HG03457 (cell line): ENCODE results near the gene LRRTM3.
A peak's percentile ranks its signal among the peaks of the same experiment; 100 is the strongest.

Source experiments
- ATAC-seq: cut with Tn5 transposase; IDR thresholded peaks from one replicate; pipeline ENCODE4 v1.9.1; 2021; ENCODE audit warnings: moderate number of reproducible peaks; ENCODE audit not compliant: unreplicated experiment

Gene LRRTM3

DNA sequence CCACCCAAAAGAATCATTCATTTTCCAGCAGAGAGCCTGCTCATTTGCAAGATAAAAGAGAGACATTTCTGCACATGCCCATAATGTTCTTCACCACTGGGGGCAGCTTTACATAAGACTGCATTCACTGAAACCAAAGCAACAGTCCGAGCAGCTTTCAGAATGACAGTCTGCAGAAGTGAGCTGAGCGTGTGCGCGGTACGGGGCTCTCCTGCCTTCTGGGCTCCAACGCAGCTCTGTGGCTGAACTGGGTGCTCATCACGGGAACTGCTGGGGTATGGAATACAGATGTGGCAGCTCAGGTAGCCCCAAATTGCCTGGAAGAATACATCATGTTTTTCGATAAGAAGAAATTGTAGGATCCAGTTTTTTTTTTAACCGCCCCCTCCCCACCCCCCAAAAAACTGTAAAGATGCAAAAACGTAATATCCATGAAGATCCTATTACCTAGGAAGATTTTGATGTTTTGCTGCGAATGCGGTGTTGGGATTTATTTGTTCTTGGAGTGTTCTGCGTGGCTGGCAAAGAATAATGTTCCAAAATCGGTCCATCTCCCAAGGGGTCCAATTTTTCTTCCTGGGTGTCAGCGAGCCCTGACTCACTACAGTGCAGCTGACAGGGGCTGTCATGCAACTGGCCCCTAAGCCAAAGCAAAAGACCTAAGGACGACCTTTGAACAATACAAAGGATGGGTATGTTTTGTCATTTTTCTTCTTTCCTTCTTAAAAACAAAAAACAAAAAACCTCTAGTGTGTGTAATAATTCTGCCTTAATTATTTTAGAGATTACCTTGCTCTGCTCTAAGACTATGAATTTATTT lies at the start of gene LRRTM3:
TSS of gene LRRTM3 (plus strand) at position 141 of the 820 bp plus-strand sequence.
- ATAC-seq = peak; percentile 100

DNA sequence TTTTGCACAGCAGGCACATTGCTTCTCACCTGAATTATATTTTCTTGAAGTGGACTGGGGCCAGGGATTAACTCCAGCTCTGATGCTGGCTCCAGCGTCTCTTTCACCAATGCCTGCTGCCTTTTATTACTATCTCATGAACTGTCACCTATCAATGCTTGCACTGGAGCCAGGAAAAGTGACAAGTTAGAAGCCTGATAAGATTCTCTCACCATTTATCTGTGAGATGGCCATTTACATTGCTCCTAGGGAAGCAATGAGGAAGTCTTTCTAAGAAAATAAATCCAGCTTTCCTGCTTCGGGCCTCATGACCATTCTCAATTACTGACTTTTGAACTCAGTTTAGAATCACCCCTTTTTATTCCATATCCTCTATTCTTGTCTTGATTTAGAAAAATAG lies 48.5 kb upstream of the LRRTM3 start:
- ATAC-seq = no peak

DNA sequence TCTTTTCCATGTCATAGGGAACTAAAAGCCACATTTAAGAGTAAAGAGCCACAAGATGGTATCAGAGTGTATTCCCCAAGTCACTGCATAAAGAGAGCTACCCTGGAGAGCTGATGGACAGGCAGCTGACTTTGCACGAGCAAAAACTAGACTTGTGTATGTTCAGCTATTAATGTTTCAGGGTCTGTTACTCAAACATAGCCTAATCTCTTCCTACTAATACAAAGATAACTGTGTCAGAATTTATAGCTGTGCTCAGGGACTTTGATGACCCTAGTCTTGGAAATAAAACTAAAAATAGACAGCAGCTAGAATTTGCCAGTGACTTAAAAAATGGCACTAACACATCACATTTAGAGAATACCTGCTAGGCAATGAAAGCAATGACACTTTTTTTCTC lies 45.5 kb upstream of the LRRTM3 start:
- no peak for ATAC-seq

DNA sequence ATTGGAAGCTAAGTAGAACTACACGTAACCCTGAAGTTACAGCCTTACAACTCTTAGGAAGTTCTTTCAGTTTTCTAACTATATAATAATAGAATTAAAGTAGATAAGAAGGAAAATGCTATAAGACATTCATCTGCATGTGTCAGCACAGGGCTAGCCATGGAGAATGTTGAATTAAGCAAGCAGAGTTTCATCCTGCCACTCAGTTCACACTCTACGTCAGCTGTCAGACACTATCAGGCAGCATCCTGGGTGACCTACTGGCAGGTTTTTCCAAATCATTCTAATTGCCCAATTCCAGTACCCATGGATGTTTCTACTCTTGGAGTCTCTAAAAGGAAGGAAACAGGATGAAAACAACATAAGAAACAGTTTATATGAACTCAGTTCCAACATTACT lies 45.0 kb upstream of the LRRTM3 start:
- no peak for ATAC-seq

DNA sequence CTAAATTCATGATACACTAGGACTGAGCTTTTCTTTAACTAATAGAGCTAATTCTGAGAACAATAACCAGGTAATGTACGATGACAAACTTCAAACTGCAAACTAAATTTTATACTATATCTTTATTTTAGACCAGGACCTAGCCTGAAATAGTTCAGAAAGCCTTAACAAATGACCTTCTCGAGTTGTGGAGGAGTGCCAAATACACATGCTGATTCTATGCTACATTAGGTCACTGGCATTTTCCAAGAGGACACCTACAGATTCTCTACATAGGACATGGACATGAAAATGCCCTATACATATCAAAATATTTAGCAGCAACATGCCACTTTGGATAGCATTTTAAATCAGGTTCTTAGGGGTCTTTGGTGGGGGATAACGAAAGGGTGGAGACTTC lies 44.0 kb upstream of the LRRTM3 start:
- ATAC-seq = no peak

DNA sequence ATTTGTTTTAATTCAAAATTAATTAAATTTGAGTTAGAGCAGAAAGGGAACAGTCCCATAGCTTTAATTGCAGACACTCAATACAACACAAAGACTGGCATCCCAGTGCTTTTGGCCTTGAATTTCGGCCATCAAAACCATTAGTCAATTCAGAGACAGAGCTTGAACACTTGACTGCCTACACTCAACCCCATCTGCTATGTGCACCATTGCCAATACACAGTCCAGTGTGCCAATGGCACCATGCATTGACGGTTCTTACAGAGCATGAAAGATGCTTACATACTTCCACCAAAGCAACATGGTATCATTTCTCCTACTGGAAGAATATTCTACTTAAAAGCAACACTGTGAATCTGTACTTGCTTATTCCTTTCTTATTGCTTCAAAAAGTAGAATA lies 43.6 kb upstream of the LRRTM3 start:
- ATAC-seq = no peak

DNA sequence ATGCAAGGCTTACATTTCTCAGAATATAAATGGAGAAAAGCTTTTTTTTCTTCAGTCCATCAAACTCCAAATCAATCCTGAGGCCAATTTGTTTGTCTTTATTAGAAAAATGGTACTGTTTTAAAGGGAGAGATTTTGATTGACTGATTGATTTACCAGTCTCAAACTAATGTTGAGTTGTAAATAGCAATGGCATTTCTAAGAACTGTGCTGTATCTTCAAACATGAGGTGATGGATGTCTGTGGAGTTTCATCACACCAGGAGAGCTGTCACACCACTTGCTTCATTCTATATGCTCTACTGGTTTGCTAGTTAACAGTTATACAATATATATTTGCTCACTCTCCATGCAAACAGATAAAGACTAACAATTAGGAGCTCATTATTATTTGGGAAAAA lies 39.0 kb upstream of the LRRTM3 start:
- ATAC-seq = no peak

DNA sequence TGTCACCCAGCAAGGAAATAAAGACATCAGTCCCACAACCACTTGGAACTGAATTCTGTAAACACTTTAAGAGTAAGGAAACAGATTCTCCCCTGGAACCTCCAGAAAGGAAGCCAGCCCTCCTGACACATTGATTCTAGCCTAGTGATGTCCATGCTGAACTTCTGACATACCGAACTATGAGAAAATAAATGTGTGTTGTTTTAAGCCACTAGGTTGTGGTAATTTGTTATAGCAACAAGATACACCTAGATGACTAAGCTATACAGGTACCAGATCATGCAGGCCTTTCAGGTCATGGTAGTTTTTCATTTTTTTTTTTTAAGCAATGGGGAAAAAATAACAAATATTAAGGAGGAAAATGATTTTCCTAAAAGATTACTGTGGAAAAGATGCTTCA lies 37.6 kb upstream of the LRRTM3 start:
- no peak for ATAC-seq

DNA sequence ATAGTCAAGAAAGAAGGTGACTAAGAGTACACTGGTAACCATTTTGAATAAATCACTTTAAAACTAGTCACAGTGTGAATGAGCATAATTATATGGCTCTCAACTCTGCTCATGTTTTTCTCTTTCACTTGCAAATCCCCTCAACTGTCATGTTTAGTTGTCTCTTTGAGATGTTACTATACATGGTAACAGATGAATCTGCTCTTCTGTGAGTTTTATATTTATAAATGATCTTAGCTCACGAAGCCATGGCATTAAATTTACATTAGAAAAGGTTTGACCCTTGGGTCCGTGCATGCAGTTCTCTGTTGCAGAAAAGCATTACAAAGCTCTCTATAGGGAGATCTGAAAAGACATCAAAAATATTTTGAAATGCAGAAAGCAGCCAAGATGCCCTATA lies 33.0 kb upstream of the LRRTM3 start:
- ATAC-seq = no peak

DNA sequence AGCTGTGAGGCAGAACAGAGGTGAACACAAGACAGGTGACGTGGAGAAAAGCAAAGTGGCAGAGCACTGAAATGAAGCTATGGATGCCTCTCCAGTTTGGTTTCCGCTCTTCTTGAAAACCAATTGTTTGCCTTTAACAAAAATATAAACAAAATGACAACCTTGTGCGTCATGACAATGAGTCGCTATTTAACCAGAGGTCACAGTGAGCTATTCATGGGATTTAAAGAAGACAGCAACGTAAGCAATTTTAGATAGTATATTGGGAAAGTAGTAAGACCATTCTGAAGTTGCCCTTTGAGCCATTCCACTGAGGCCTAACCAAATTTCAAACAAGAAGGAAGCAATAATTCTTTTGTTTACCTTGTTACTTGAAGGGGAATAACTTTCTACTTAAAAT lies 15.2 kb upstream of the LRRTM3 start:
- ATAC-seq = no peak

DNA sequence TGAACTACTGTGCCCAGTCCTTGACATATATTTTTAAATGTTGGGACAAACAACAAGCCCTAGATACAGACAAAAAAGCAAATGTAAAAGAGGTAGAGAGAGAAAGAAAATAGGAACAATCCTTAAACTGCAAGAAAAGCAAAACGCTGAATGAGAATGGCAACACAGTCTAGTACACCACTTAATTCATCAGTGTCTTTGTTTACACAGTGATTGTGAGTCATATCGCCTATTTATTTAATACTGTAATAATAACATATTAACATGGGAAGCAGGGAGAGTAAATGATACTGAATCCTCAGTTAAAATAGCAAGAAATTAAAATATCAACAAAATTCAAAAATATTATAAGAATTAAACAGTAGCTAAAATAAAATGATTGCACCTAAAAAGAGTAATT lies 9.8 kb upstream of the LRRTM3 start:
- no peak for ATAC-seq

DNA sequence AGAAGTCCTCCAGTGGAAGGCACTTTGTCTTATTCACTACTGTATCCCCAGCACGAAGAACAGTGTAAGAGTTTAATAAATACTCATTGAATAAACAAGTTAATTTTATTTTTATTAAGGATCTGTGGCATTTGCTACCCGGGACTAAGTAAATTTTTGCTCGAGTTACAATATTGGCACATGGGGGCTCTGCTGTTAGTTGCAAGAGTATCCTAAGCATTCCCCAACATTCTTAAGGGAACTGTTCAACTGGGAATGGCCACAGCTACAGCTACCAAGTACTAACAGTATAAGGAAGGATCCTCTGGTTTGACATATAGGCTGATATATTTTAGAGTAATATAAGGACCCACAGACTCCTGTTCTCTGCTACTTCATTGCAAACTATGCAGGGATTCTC lies 8.7 kb upstream of the LRRTM3 start:
- no peak for ATAC-seq

DNA sequence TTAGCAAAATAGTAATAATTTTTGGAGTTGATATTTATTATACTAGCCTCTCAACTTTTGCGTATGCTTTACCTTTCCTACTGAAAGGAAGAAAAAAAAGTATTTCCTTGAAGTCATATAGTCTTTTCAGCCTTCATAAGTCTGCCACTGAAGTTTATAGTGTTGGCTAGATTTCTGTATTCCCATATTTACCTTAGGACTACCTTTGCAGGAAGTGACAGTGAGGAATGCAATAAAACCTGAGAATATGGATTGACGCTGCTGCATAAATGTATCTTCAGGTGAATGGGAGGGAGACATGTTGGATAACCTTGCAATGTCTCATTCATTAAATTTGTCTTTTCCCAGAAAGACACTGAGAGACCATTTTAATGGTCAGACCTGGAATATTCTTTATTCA lies 6.6 kb upstream of the LRRTM3 start:
- no peak for ATAC-seq

DNA sequence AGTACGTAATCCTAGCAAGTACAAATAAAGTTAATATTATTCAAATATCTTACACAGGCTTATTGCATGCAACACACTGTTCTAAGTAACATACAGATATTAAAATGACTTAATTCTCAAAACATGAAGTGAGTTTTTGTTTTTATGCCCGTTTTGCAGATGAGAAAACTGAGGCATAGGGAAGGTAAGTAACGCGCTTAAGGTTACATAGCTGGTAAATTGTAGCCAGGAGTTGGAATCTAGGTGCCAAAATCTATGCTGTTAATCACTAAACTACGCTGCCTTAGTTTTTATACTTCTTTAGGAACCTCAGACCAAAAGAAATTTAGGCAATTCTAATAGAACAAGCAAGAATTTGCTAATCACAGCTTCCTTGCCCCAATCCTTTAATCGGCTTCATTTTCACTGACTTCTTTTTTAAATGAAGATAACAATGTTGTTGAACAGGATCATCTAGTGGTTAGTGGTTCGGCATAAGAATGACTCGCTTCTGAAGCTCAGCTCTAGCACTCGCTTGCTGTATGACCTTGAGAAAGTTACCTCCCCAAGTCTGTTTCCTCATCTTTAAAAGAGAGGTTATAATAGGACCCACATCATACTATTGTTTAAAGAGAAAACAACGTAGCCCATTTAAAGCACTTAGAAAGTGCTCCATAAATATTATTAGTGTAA lies 1.0 kb upstream of the LRRTM3 start:
- no peak for ATAC-seq

DNA sequence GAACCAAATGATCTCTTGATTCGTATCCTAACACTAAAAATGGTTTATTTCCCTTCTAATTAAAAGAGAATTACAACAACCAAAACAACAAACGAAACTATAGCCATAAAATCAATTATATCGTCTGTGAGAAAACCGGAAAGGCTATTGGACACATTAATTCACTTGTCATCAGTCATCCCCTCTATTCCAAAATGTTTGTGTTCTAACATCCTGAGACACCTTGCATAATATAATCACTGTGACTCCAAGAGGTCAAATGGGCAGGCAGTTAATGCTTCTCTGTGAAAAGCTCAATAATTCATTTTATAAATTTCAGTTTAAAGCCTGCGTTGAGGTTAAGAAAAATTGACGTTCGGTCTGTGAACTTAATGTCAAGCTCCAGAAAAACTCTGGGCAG lies 463 bp upstream of the LRRTM3 start:
- no peak for ATAC-seq

DNA sequence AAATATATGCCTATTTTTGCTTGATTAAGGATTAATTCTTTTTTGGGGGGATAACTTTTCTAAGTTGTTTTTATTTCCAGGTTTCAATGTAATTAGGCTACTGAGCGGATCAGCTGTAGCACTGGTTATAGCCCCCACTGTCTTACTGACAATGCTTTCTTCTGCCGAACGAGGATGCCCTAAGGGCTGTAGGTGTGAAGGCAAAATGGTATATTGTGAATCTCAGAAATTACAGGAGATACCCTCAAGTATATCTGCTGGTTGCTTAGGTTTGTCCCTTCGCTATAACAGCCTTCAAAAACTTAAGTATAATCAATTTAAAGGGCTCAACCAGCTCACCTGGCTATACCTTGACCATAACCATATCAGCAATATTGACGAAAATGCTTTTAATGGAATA lies 1.0 kb downstream of the LRRTM3 start:
- ATAC-seq = no peak

DNA sequence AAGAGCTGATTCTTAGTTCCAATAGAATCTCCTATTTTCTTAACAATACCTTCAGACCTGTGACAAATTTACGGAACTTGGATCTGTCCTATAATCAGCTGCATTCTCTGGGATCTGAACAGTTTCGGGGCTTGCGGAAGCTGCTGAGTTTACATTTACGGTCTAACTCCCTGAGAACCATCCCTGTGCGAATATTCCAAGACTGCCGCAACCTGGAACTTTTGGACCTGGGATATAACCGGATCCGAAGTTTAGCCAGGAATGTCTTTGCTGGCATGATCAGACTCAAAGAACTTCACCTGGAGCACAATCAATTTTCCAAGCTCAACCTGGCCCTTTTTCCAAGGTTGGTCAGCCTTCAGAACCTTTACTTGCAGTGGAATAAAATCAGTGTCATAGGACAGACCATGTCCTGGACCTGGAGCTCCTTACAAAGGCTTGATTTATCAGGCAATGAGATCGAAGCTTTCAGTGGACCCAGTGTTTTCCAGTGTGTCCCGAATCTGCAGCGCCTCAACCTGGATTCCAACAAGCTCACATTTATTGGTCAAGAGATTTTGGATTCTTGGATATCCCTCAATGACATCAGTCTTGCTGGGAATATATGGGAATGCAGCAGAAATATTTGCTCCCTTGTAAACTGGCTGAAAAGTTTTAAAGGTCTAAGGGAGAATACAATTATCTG lies 1.6 kb downstream of the LRRTM3 start:
- no peak for ATAC-seq

DNA sequence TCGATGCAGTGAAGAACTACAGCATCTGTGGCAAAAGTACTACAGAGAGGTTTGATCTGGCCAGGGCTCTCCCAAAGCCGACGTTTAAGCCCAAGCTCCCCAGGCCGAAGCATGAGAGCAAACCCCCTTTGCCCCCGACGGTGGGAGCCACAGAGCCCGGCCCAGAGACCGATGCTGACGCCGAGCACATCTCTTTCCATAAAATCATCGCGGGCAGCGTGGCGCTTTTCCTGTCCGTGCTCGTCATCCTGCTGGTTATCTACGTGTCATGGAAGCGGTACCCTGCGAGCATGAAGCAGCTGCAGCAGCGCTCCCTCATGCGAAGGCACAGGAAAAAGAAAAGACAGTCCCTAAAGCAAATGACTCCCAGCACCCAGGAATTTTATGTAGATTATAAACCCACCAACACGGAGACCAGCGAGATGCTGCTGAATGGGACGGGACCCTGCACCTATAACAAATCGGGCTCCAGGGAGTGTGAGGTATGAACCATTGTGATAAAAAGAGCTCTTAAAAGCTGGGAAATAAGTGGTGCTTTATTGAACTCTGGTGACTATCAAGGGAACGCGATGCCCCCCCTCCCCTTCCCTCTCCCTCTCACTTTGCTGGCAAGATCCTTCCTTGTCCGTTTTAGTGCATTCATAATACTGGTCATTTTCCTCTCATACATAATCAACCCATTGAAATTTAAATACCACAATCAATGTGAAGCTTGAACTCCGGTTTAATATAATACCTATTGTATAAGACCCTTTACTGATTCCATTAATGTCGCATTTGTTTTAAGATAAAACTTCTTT lies 2.3 kb downstream of the LRRTM3 start:
- no peak for ATAC-seq

DNA sequence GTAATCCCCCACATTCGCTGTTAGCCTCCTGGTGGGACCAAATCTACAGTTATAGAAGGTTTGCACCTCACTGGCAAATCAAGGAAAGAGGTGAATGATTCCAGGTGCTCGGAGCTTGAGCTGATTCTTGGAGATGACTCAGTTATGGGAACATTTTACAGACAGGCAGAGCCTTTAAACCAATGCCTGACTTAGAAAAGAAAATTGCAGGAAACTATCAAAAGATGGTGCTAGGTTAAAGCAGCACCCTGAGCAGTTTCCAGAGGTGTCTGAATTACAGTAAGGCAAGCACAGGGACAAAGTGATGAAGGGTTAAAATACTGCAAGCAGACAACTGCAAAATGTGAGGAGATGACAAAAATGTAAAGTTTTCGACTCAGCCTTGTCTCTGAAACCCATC lies 2.9 kb downstream of the LRRTM3 start:
- ATAC-seq = no peak

DNA sequence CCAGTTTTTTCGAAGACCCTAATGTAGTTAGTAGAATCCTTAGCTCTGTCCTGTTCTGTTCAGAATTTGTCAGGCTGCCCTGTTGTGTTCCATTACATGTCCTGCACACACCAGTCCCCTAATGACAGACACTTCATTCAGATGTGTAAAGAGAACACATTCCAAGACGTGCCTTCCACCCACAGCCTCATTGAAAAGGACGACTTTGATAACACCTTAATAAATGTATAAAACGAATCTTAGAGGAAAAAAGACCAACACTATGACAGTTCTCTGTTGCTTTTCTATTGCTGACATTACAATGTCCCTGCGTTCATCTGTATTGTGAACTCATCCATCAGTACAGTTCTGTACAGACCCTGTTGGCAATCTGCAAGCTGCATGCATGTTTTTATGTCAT lies 3.5 kb downstream of the LRRTM3 start:
- ATAC-seq = no peak

DNA sequence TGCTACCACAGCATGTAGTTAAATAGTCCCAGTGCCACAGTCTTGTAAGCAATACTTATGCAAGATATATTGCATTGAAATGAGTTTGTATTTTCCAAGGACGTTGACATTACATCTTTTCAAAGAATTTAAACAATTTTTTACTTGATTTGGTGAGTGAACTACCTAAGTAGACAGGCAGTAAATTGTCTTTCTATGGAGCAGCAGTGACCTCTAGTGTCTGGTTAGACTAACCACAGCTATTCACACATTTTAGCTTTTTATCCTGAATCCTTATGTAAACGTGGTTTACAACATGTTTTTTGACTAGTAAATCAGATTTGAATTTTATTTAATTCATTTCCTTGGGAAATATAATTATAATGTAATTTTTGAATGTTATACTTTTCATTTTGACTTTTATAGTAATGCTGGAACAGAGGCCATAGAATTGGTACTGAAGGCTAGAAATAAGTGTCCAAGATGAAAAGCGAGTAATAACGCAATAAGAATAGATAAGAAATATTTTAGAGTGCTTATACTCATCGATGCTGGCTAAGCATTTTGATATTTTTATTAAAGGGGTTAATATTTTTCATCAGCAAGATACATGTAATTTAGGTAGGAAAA lies 5.6 kb downstream of the LRRTM3 start:
- peak; percentile 66 for ATAC-seq
